T-cell (primary cell): Measurements from ENCODE around the gene TRAF5. TPM values are rescaled to one million over a fixed set of nuclear protein-coding genes. Genes with fewer than 3 reads are reported as not detected.

Experiments
- ATAC-seq, 4 experiments: fragments of 200-7000 bp in 3 of 4; fragments of 150-1000 bp in 1 of 4; cut with Tn5 transposase; replicated peaks in 1 of 4; 1 replicate in 3 of 4; 2 replicates in 1 of 4; pipeline ENCODE4 v1.10.0; 2021; ENCODE audit warnings: moderate library complexity in 3 of 4, mild to moderate bottlenecking in 2 of 4, moderate number of reproducible peaks in 1 of 4
- CTCF ChIA-PET, 2 donors: fragments of 300-600 bp; sonication (Branson Sonifier 250); formaldehyde crosslinking; loops; one replicate each; lab custom pipeline; 2022; ENCODE audit warnings: antibody characterized with exemption in 2 of 2; lab: Charles Lee
- POLR2A ChIA-PET, 2 donors: fragments of 300-600 bp; sonication (Branson Sonifier 250); formaldehyde crosslinking; loops; one replicate each; lab custom pipeline; 2022; ENCODE audit warnings: antibody characterized with exemption in 2 of 2; lab: Charles Lee
- DNase-seq, 35 experiments: peaks; one replicate each; pipeline versions ENCODE4 v3.0.0 to v3.0.0-alpha.2; 2013 to 2023
- H3K27ac ChIP-seq: one replicate; pipeline ENCODE4 v1.5.1; 2013; ENCODE audit warnings: low read length
- H3K27me3 ChIP-seq, 2 experiments: replicated peaks in 1 of 2; 1 replicate in 1 of 2; 2 replicates in 1 of 2; pipeline versions ENCODE4 v1.6.1 to v1.7.0; 2013; ENCODE audit warnings: low read length in 1 of 2, mixed read lengths in 1 of 2; ENCODE audit not compliant: control insufficient read depth in 2 of 2, insufficient read depth in 2 of 2; ENCODE audit errors: extremely low read depth in 1 of 2
- H3K36me3 ChIP-seq, 2 donors: 1 replicate in 1 of 2; 2 replicates in 1 of 2; pipeline versions ENCODE4 v1.6.1 to v1.7.0; 2013; ENCODE audit warnings: low read length in 1 of 2; ENCODE audit not compliant: control insufficient read depth in 2 of 2, insufficient read depth in 1 of 2; ENCODE audit errors: extremely low read depth in 1 of 2
- H3K4me1 ChIP-seq, 2 experiments: 1 replicate in 1 of 2; 2 replicates in 1 of 2; pipeline versions ENCODE4 v1.6.1 to v1.7.0; 2013; ENCODE audit warnings: low read length in 2 of 2, mixed read lengths in 1 of 2; ENCODE audit not compliant: insufficient read depth in 2 of 2, control insufficient read depth in 1 of 2; ENCODE audit errors: extremely low read depth in 1 of 2
- H3K4me3 ChIP-seq, 2 donors: 1 replicate in 1 of 2; 2 replicates in 1 of 2; pipeline versions ENCODE4 v1.5.1 to v1.7.0; 2013; ENCODE audit warnings: mild to moderate bottlenecking in 2 of 2, low read length in 1 of 2, moderate library complexity in 1 of 2; ENCODE audit not compliant: control insufficient read depth in 1 of 2; ENCODE audit errors: extremely low read depth in 1 of 2
- H3K9me3 ChIP-seq: 2 replicates; pipeline ENCODE4 v1.7.0; 2013
- H3K27ac Mint-ChIP-seq, 2 donors: one replicate each; pipeline ENCODE4 v1.8.0; 2020 to 2021; ENCODE audit warnings: mild to moderate bottlenecking in 2 of 2, mixed read lengths in 2 of 2
- H3K27me3 Mint-ChIP-seq, 2 donors: one replicate each; pipeline ENCODE4 v1.8.0; 2021 to 2022; ENCODE audit warnings: mixed read lengths in 2 of 2
- H3K36me3 Mint-ChIP-seq: one replicate; pipeline ENCODE4 v1.8.0; 2021; ENCODE audit warnings: mixed read lengths
- H3K4me1 Mint-ChIP-seq, 3 donors: one replicate each; pipeline ENCODE4 v1.8.0; 2020 to 2022; ENCODE audit warnings: mixed read lengths in 3 of 3, mild to moderate bottlenecking in 1 of 3
- H3K4me3 Mint-ChIP-seq, 3 donors: one replicate each; pipeline ENCODE4 v1.8.0; 2020 to 2022; ENCODE audit warnings: mild to moderate bottlenecking in 3 of 3, mixed read lengths in 3 of 3, moderate library complexity in 3 of 3
- H3K9me3 Mint-ChIP-seq, 3 donors: one replicate each; pipeline ENCODE4 v1.8.0; 2020 to 2022; ENCODE audit warnings: mixed read lengths in 3 of 3
- WGBS: methylation state at CpG from one replicate; pipeline ENCODE4 v1.1.5; 2013; ENCODE audit warnings: missing lambda C conversion rate; ENCODE audit not compliant: insufficient coverage; 5-methylcytosine and 5-hydroxymethylcytosine counted together
- total RNA-seq, 35 experiments: library from RNA in 6 of 35; stranded (reverse) in 6 of 35; fragments of 120-200 nt in 1 of 35; gene quantifications; one replicate each; pipeline versions ENCODE4 v1.2.1 to v1.2.4 and lab custom pipeline; 2013 to 2026

Gene TRAF5
- total RNA-seq, 5 donors from 2014 or later (not counting 1 experiment from before 2014, with no cell fraction given) = 49.5 to 64.5 (median 57.2) TPM

DNA sequence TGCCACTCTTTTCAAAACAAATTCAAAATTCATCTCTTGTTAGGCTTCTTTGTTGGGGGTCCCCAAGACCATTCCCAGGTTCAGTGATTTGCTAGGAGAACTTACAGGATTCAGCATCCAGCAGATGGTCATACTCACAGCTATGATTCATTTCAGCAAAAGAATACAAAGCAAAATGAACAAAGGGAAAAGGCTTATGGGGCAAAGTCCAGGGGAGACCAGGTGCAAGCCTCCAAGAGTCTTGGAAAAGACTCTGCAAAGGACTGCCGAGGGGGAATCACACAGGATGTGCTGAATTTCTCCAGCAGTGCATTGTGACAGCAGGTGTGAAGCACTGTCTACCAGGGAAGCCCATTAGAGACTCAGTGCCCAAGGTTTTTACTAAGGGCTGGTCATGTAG lies 7.3 kb downstream of the TRAF5 start:
- ChIA-PET POLR2A (no interaction called here), CTCF (no interaction called here)
- Mint-ChIP-seq H3K9me3 (no peaks in the 10 kb centered on the region), H3K27ac (peak overlapping the region; percentile 90 to 92), H3K27me3 (no peaks in the 10 kb centered on the region), H3K4me1 (peaks cover 96 to 100% (median 97%) of the 10 kb centered on the region in 3 donors), H3K36me3 (peaks cover under 1% of the 10 kb centered on the region), H3K4me3 (peak overlapping the region in 1 of 3 donors; percentile 76)
- WGBS = 82% methylated on average over 1 of the region's 1 CpG
- ATAC-seq (no peak), DNase-seq (no peak)
- H3K27ac ChIP-seq = peak overlapping the region; percentile 43
- peaks cover 0 to 1% of the 10 kb centered on the region in 2 donors for H3K36me3 ChIP-seq
- no peaks in the 10 kb centered on the region for H3K27me3 ChIP-seq
- H3K4me1 ChIP-seq = peaks cover 49 to 93% of the 10 kb centered on the region in 2 experiments
- no peaks in the 10 kb centered on the region for H3K9me3 ChIP-seq
- H3K4me3 ChIP-seq = no peak overlapping the region

- Mint-ChIP-seq H3K9me3 (no peaks in the 10 kb centered on the region), H3K4me3 (peak overlapping the region; percentile 57 to 76 (median 61)), H3K36me3 (peaks cover 3% of the 10 kb centered on the region), H3K4me1 (peaks cover 96 to 100% (median 97%) of the 10 kb centered on the region in 3 donors), H3K27ac (peak overlapping the region; percentile 90 to 92), H3K27me3 (no peaks in the 10 kb centered on the region)
- POLR2A ChIA-PET = no interaction called here
- WGBS = no CpG with 5 or more reads among the region's 4 CpGs
- Histone ChIP-seq H3K4me1 (peaks cover 49 to 93% of the 10 kb centered on the region in 2 experiments), H3K9me3 (no peaks in the 10 kb centered on the region), H3K36me3 (peaks cover 0 to 12% of the 10 kb centered on the region in 2 donors), H3K27ac (peak overlapping the region; percentile 64), H3K27me3 (no peaks in the 10 kb centered on the region), H3K4me3 (no peak overlapping the region)
- DNase-seq = peak in 1 of 35 experiments; percentile 10
- CTCF ChIA-PET = interaction anchor here in 1 of 2 donors (1.0 kb wide), 1 partner anchor 9 kb away, joined by 3 read pairs; no protein-coding TSS in a partner anchor
- peak in 2 of 4 experiments; percentile 32 to 38 for ATAC-seq
Observed at GRCh38 chr1:211334986-211335385, 8.4 kb downstream of the TRAF5 start.

DNA sequence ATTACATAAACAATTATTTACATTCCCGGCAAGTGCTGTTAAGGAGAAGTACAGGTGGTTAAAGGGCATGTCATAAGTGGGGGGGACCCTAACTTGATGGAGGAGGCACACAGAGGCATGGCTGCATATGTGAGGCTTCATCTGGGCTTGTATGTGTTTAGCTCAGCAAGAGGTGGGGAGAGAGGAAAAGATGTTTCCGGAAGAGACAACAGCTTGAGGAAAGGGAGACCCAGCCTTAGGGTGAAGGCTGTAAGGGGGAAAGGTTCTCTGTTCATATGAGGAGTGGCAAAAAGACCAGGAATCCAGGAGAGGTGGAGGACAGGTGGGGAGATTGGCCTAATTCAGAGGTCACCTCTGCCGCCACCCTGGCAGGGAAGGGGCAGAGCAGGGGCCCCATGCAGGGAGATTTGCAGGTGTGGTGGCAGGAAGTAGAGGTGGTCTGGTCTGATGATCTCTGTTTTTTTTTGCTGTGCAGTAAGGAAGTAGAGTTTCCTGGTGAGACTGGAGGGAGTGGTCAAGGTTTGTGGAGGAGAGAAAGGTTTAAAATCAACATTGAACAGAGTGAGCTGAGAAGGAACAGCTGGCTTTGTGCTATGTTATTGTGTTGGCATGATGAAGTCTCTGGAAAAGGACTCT lies 9.0 kb downstream of the TRAF5 start:
- POLR2A ChIA-PET = interaction anchor here in 1 of 2 donors (2.1 kb wide), 1 partner anchor 8 kb away, joined by 7 read pairs; no protein-coding TSS in a partner anchor
- no peaks in the 10 kb centered on the region for H3K9me3 ChIP-seq
- Mint-ChIP-seq H3K27ac (peak overlapping the region; percentile 90 to 92), H3K27me3 (no peaks in the 10 kb centered on the region), H3K36me3 (peaks cover 4% of the 10 kb centered on the region), H3K4me1 (peaks cover 95 to 100% (median 97%) of the 10 kb centered on the region in 3 donors), H3K4me3 (peak overlapping the region; percentile 57 to 76 (median 61)), H3K9me3 (no peaks in the 10 kb centered on the region)
- peak overlapping the region; percentile 17 to 51 for H3K4me3 ChIP-seq
- H3K36me3 ChIP-seq = peaks cover 0 to 14% of the 10 kb centered on the region in 2 donors
- H3K4me1 ChIP-seq = peaks cover 43 to 92% of the 10 kb centered on the region in 2 experiments
- no peaks in the 10 kb centered on the region for H3K27me3 ChIP-seq
- peak overlapping the region; percentile 64 for H3K27ac ChIP-seq
- 11% methylated on average over 2 of the region's 3 CpGs for WGBS
- CTCF ChIA-PET = interaction anchor here (0.7 to 1.0 kb wide), 3 partner anchors 8 to 141 kb away, joined by 3 read pairs; no protein-coding TSS in a partner anchor
- peak; percentile 72 to 82 (median 82) for ATAC-seq
- peak in 3 of 35 experiments; percentile 25 to 41 (median 30) for DNase-seq

GRCh38 chr1:211336161-211336560 lies 9.5 kb downstream of the TRAF5 start:
- Histone ChIP-seq H3K36me3 (peaks cover 0 to 14% of the 10 kb centered on the region in 2 donors), H3K4me3 (peak overlapping the region; percentile 17 to 44), H3K27ac (peak overlapping the region; percentile 64), H3K9me3 (no peaks in the 10 kb centered on the region), H3K4me1 (peaks cover 42 to 92% of the 10 kb centered on the region in 2 experiments), H3K27me3 (no peaks in the 10 kb centered on the region)
- POLR2A ChIA-PET = interaction anchor here in 1 of 2 donors (2.1 kb wide), 1 partner anchor 8 kb away, joined by 7 read pairs; no protein-coding TSS in a partner anchor
- peaks cover 6% of the 10 kb centered on the region for H3K36me3 Mint-ChIP-seq
- DNase-seq = peak in 1 of 35 experiments; percentile 14
- peak in 1 of 4 experiments; percentile 14 for ATAC-seq
- H3K4me3 Mint-ChIP-seq = peak overlapping the region; percentile 57 to 76 (median 61)
- CTCF ChIA-PET = interaction anchor here (0.7 to 0.9 kb wide), 3 partner anchors 12 to 140 kb away, joined by 3 read pairs; no protein-coding TSS in a partner anchor
- H3K9me3 Mint-ChIP-seq = no peaks in the 10 kb centered on the region
- H3K4me1 Mint-ChIP-seq = peaks cover 95 to 100% (median 97%) of the 10 kb centered on the region in 3 donors
- H3K27me3 Mint-ChIP-seq = no peaks in the 10 kb centered on the region
- no CpG with 5 or more reads among the region's 3 CpGs for WGBS
- H3K27ac Mint-ChIP-seq = peak overlapping the region; percentile 90 to 92

DNA sequence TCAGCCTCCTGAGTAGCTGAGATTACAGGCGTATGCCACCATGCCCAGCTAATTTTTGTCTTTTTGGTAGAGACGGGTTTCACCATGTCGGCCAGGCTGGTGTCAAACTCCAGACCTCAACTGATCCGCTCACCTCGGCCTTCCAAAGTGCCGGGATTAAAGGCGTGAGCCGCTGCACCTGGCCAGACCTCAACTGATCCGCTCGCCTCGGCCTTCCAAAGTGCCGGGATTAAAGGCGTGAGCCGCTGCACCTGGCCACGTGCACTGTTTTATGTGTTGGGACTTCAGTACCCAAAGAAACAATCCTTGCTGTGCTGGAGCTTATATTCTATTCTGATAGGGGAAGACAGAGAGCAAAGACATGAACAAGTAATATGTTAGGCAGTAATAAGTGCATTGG lies 10.1 kb downstream of the TRAF5 start:
- no peaks in the 10 kb centered on the region for H3K9me3 Mint-ChIP-seq
- peak overlapping the region; percentile 90 to 92 for H3K27ac Mint-ChIP-seq
- ChIA-PET POLR2A (interaction anchor here in 1 of 2 donors (2.1 kb wide), 1 partner anchor 9 kb away, joined by 7 read pairs; no protein-coding TSS in a partner anchor), CTCF (interaction anchor here in 1 of 2 donors (0.8 to 1.0 kb wide), 3 partner anchors 12 to 14 kb away, joined by 3 to 4 read pairs (median 3); no protein-coding TSS in a partner anchor)
- H3K4me1 Mint-ChIP-seq = peaks cover 97 to 100% (median 97%) of the 10 kb centered on the region in 3 donors
- Histone ChIP-seq H3K9me3 (no peaks in the 10 kb centered on the region), H3K27me3 (no peaks in the 10 kb centered on the region), H3K4me3 (no peak overlapping the region), H3K36me3 (peaks cover 0 to 14% of the 10 kb centered on the region in 2 donors), H3K4me1 (peaks cover 42 to 91% of the 10 kb centered on the region in 2 experiments), H3K27ac (peak overlapping the region; percentile 64)
- H3K27me3 Mint-ChIP-seq = no peaks in the 10 kb centered on the region
- peaks cover 6% of the 10 kb centered on the region for H3K36me3 Mint-ChIP-seq
- 97% methylated on average over 15 of the region's 15 CpGs for WGBS
- no peak for ATAC-seq
- peak overlapping the region; percentile 41 to 76 (median 61) for H3K4me3 Mint-ChIP-seq
- peak in 1 of 35 experiments; percentile 15 for DNase-seq
